HL-60 (cell line): ENCODE measurements around the gene TARBP2.
A peak's percentile ranks its signal among the peaks of the same experiment; 100 is the strongest.

Source experiments
- DNase-seq, 2 experiments: peaks; one replicate each; pipeline ENCODE4 v3.0.0-alpha.2; 2010 to 2020; ENCODE audit warnings: low read depth in 1 of 2, low spot score in 1 of 2
- H3K27ac ChIP-seq: fragments of 250-450 bp; sonication (Bioruptor Pico); replicated peaks from 2 replicates; pipeline ENCODE4 v1.5.1; 2020; ENCODE audit warnings: mild to moderate bottlenecking, moderate library complexity
- H3K27me3 ChIP-seq: fragments of 250-450 bp; sonication (Bioruptor Pico); 2 replicates; pipeline ENCODE4 v1.5.1; 2021; ENCODE audit warnings: mild to moderate bottlenecking, moderate library complexity; ENCODE audit not compliant: insufficient read depth, poor library complexity, severe bottlenecking
- H3K4me3 ChIP-seq: replicated peaks from 2 replicates; pipeline ENCODE4 v1.5.1; 2011; ENCODE audit warnings: mild to moderate bottlenecking, control low read depth, low read length; ENCODE audit not compliant: insufficient read depth
- CTCF ChIP-seq: IDR thresholded peaks from one replicate; pipeline ENCODE4 v1.5.1; 2011; ENCODE audit warnings: low read length, control low read depth, inconsistent platforms; ENCODE audit not compliant: insufficient read depth
- GABPA ChIP-seq: IDR thresholded peaks from 2 replicates; pipeline ENCODE4 v1.6.1; 2012; ENCODE audit warnings: low read depth
- POLR2AphosphoS5 ChIP-seq: IDR thresholded peaks from 2 replicates; pipeline ENCODE4 v1.6.1; 2012; ENCODE audit warnings: low read depth
- REST ChIP-seq: IDR thresholded peaks from 2 replicates; pipeline ENCODE4 v1.6.1; 2012; ENCODE audit warnings: low read depth; ENCODE audit not compliant: insufficient replicate concordance
- SPI1 ChIP-seq: IDR thresholded peaks from 2 replicates; pipeline ENCODE4 v1.6.1; 2012; ENCODE audit warnings: low read depth, mild to moderate bottlenecking, borderline replicate concordance

TARBP2 gene

GRCh38 chr12:53463802-53464560 lies 37.1 kb upstream of the TARBP2 start:
- Histone ChIP-seq H3K4me3 (no peak overlapping the region), H3K27me3 (no peaks in the 10 kb centered on the region), H3K27ac (no peak overlapping the region)
- DNase-seq = no peak
- TF ChIP-seq POLR2AphosphoS5 (no peak), SPI1 (peak; percentile 19; the same call in 1 of the 2 replicates), REST (no peak), GABPA (no peak), CTCF (no peak)

- DNase-seq = no peak
- TF ChIP-seq POLR2AphosphoS5 = no peak
- no peak overlapping the region for H3K27ac ChIP-seq
- no peak overlapping the region for H3K4me3 ChIP-seq
- H3K27me3 ChIP-seq = no peaks in the 10 kb centered on the region
These were observed 36.2 kb upstream of the TARBP2 start for GRCh38 chr12:53464685-53465418.

- no peak for DNase-seq
- no peak for TF ChIP-seq POLR2AphosphoS5
- TF ChIP-seq CTCF = no peak
- TF ChIP-seq REST = no peak
- TF ChIP-seq SPI1 = no peak
- no peak for TF ChIP-seq GABPA
- no peak overlapping the region for H3K27ac ChIP-seq
- H3K27me3 ChIP-seq = no peaks in the 10 kb centered on the region
- no peak overlapping the region for H3K4me3 ChIP-seq
These were observed 35.4 kb upstream of the TARBP2 start for GRCh38 chr12:53465679-53466078.

- DNase-seq = no peak
- no peak overlapping the region; the same call in 1 of the 2 replicates for H3K27ac ChIP-seq
- TF ChIP-seq REST (no peak), CTCF (no peak), GABPA (no peak), SPI1 (no peak), POLR2AphosphoS5 (no peak)
- H3K27me3 ChIP-seq = no peaks in the 10 kb centered on the region
- H3K4me3 ChIP-seq = no peak overlapping the region
These were observed 34.4 kb upstream of the TARBP2 start for GRCh38 chr12:53466640-53467039.
